HG03066 (cell line): ENCODE data around the gene TOGARAM2.

Source experiments
- ATAC-seq: cut with Tn5 transposase; IDR thresholded peaks from one replicate; pipeline ENCODE4 v1.9.1; 2021; ENCODE audit warnings: low read depth; ENCODE audit not compliant: unreplicated experiment

TOGARAM2 gene

GRCh38 chr2:29051730-29052129, 70.6 kb downstream of the TOGARAM2 start:
- no peak for ATAC-seq

- no peak for ATAC-seq
Measured at GRCh38 chr2:29052807-29053206, 71.7 kb downstream of the TOGARAM2 start.

- no peak for ATAC-seq
Measured at GRCh38 chr2:29053223-29053622, 72.1 kb downstream of the TOGARAM2 start.

- ATAC-seq, result no peak
Measured at GRCh38 chr2:29053670-29054400, 72.7 kb downstream of the TOGARAM2 start.

- ATAC-seq, result no peak
Measured at GRCh38 chr2:29054430-29054829, 73.3 kb downstream of the TOGARAM2 start.

- no peak for ATAC-seq
Measured at GRCh38 chr2:29055601-29056000, 74.5 kb downstream of the TOGARAM2 start.

- no peak for ATAC-seq
Measured at GRCh38 chr2:29056452-29056851, 75.4 kb downstream of the TOGARAM2 start.

- ATAC-seq, result no peak
Measured at GRCh38 chr2:29057006-29057405, 75.9 kb downstream of the TOGARAM2 start.

GRCh38 chr2:29059624-29060023, 78.5 kb downstream of the TOGARAM2 start:
- ATAC-seq, result no peak

GRCh38 chr2:29060441-29060840, 79.3 kb downstream of the TOGARAM2 start:
- no peak for ATAC-seq

- no peak for ATAC-seq
Measured at GRCh38 chr2:29061176-29061575, 80.1 kb downstream of the TOGARAM2 start.

GRCh38 chr2:29061616-29062015, 80.5 kb downstream of the TOGARAM2 start:
- ATAC-seq, result no peak

- no peak for ATAC-seq
Measured at GRCh38 chr2:29062371-29062770, 81.3 kb downstream of the TOGARAM2 start.

- no peak for ATAC-seq
Measured at GRCh38 chr2:29063056-29063455, 82.0 kb downstream of the TOGARAM2 start.

- no peak for ATAC-seq
Measured at GRCh38 chr2:29063646-29064345, 82.7 kb downstream of the TOGARAM2 start.

- no peak for ATAC-seq
Measured at GRCh38 chr2:29064346-29064715, 83.2 kb downstream of the TOGARAM2 start.

- ATAC-seq, result no peak
Measured at GRCh38 chr2:29064746-29065067, 83.6 kb downstream of the TOGARAM2 start.

- ATAC-seq, result no peak
Measured at GRCh38 chr2:29065068-29065811, 84.1 kb downstream of the TOGARAM2 start.

GRCh38 chr2:29066271-29066860, 85.3 kb downstream of the TOGARAM2 start:
- ATAC-seq, result no peak

- ATAC-seq, result no peak
Measured at GRCh38 chr2:29066997-29067605, 86.0 kb downstream of the TOGARAM2 start.

- no peak for ATAC-seq
Measured at GRCh38 chr2:29068513-29068912, 87.4 kb downstream of the TOGARAM2 start.
